Measurements from ENCODE around the gene NTM.

DNA sequence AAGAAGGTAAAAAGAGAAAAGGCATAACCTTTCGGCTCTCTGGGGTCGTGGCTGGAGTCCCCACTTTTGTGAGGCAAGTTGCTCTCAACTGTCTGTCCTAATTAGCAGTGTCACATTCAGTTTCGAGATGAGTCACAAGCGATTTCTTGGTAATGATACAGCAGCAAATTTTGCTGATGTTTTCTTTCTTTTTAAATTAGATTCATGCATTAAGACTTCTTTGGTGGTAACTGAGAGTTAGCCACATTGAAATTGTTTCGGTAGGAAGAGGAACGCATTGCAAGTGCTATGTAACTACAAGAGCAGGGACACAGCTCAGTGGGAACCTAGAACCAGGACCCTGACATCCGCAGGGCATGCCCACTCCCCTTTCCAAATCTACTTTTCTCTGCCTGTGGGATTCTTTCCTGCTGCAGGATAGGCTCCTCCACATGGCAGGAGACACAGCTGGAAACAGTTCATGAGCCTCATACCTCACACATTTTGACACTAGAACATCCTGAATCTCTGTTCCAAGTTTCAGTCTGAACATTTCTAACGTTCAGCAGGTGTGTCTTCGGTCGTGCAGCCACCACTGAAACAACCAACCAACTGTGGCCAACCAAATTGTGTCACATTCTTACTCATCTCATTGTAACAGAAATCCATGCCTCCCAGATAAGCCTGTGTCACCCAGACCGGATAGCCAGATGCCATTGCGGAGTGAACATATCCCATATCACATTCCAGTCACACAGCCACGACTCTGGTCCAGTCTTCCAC lies 987.6 kb downstream of the NTM start:
- TF ChIP-seq POLR2AphosphoS5 (IDR thresholded peaks at IDR 0.05; ENCODE audit: borderline replicate concordance, low read depth, low read length), result no peak
- TF ChIP-seq EZH2 (IDR thresholded peaks at IDR 0.05), result no peak
- no peak for TF ChIP-seq FOXP2 (optimal IDR thresholded peaks at IDR 0.05; ENCODE audit: control extremely low read depth, extremely low read length, insufficient read depth)
